ENCODE data around the gene CNMD. TPM values are rescaled to one million over a fixed set of nuclear protein-coding genes. Genes with fewer than 3 reads are reported as not detected.

Gene CNMD
- total RNA-seq, 1 donor from 2014 or later: 2.6 TPM

DNA sequence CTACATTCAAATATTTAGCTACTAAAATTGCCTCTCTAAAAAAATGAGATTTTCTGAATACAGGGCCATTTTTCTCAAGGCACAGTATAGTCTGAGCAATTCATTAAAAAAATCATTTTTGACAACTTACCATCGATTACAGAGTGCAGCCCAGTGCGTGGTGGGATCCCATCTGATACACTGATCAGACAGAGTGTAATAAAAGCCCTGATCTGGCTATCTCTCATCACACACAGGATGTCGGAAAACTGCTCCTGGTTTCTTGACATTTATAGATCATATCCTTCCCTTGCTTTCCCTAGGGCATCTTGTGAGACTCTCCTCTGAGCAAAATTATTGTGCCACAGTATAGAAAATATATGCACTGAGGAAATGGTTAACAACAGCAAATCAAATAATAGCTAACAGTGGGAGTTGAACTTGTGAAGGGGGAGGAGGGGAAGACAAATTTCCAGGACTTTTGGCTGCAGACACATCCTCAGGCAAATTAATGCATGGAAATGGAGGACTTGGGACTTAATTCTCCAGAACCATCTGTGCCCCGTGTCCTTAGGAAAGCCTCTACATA lies 28.4 kb upstream of the CNMD start:
- TF ChIP-seq, protein P1, sequence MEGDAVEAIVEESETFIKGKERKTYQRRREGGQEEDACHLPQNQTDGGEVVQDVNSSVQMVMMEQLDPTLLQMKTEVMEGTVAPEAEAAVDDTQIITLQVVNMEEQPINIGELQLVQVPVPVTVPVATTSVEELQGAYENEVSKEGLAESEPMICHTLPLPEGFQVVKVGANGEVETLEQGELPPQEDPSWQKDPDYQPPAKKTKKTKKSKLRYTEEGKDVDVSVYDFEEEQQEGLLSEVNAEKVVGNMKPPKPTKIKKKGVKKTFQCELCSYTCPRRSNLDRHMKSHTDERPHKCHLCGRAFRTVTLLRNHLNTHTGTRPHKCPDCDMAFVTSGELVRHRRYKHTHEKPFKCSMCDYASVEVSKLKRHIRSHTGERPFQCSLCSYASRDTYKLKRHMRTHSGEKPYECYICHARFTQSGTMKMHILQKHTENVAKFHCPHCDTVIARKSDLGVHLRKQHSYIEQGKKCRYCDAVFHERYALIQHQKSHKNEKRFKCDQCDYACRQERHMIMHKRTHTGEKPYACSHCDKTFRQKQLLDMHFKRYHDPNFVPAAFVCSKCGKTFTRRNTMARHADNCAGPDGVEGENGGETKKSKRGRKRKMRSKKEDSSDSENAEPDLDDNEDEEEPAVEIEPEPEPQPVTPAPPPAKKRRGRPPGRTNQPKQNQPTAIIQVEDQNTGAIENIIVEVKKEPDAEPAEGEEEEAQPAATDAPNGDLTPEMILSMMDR (conservative IDR thresholded peaks at IDR 0.05; ENCODE audit: low read depth, low read length): no peak
- no peak for DNase-seq (ENCODE audit: low read depth)
- H3K4me3 ChIP-seq (ENCODE audit: low read depth, low read length): no peak overlapping the region

DNA sequence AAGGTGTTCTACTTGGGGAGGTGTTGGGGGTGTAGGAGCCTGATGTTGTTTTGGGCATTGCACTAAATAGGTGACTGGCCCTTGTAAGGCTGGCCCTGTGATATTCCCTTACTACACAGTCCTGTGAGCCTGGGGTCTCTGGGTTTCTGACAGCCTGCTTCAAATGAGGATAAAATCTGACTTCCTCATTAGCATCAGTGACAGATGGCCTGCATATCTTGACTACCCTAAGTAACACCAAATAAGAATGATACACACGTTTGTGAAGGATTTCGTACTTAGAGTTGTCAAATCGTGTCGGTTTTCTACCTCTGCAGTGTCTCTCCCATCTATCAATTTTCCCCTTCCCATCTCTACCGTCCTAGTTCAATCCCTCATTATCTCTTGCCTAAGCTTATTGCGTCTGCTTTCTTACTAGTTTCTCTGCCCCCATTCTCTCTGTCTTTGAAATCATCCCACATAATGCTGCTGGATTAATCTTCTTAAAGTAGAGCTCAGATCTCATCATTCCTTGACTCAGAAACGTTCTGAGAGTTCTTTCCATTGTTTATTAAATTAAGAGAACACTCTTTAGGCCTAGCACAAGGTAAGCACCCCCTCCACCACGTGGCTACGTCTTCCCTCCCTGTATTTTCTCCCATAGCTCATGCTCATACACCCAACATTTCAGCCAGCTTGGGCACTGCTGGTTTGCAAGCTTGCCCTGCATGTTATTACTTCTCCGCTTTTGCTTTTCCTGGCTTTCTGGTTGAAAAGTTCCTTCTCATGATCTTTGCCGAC lies 26.2 kb upstream of the CNMD start:
- no peak overlapping the region for H3K4me3 ChIP-seq (ENCODE audit: low read depth, low read length)
- DNase-seq (ENCODE audit: low read depth): no peak
- TF ChIP-seq, protein P1 (conservative IDR thresholded peaks at IDR 0.05; ENCODE audit: low read depth, low read length): no peak

DNA sequence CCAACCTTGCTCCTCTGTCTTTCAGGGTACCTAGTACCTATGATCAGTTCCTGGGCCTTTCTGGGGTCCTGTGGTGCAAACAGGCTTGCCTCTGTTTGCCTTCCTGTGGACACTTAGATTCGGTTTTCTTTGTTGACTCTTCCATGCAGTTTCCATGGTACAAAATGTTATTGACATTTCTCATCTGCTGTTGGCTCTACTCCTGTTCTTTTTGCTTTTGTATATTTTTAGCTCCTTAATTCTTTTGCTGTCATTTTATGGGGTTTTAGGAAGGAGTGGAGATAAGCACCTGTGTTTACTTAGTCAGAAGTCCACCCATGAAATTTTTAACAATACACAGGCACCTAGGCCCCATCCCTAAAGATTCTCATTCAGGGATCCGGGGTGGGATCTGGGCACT lies 20.5 kb upstream of the CNMD start:
- TF ChIP-seq, protein P1 (conservative IDR thresholded peaks at IDR 0.05; ENCODE audit: low read depth, low read length): no peak
- no peak overlapping the region for H3K4me3 ChIP-seq (ENCODE audit: low read depth, low read length)
- DNase-seq (ENCODE audit: low read depth): no peak

DNA sequence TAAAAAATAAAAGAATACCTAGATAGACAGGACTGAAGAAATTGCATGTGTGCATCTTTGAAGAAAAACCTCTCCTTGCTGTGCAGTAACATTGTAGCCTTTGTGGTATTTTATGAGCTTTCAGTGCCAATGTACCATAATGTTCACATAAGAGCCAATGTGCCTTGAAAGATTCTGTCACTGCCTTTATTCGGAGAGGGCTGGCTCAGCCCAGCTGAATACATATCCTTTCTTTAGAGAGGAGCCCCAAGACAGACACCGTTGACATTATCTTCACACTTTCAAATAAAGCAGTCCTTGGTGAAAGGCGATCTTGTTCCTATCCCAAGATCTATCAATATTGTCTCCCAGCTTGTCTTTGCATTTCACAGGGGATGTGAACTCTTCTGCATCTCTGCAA lies 18.5 kb upstream of the CNMD start:
- DNase-seq (ENCODE audit: low read depth): no peak
- no peak overlapping the region for H3K4me3 ChIP-seq (ENCODE audit: low read depth, low read length)
- TF ChIP-seq, protein P1 (conservative IDR thresholded peaks at IDR 0.05; ENCODE audit: low read depth, low read length): no peak

DNA sequence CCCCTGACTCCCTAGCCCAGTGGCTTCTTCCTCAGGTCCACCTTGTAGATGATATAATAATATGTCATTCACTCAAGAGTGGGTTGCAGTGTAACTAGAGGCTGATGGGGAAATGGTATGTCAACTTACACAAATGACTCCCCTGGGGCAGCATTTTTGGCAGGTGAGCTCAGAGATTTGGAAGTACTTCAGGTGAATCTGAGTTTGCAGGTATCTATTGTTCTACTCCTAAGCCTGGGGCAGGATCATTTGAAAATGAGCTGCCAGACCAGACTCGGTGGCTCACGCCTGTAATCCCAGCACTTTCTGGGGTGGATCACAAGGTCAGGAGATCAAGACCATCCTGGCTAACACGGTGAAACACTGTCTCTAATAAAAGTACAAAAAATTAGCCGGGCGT lies 11.6 kb upstream of the CNMD start:
- TF ChIP-seq, protein P1 (conservative IDR thresholded peaks at IDR 0.05; ENCODE audit: low read depth, low read length): no peak
- DNase-seq (ENCODE audit: low read depth): no peak
- no peak overlapping the region for H3K4me3 ChIP-seq (ENCODE audit: low read depth, low read length)

DNA sequence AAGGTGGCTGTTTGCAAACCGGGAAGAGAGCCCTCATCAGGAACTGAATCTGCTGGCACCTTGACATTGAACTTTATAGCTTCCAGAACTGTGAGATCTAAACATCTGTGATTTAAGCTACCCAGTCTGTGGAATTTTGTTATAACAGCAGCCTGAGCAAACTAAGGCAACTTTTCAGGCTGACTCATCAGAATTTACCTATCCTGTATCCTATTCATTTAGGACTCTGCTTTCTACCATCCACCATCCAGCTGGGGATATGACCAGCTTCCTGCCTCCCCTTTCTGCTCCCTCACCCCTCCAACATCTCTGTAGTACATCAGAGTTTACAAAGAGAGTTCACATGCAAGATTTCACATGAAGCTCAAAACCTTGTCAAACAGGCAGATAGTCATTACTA lies 11.1 kb upstream of the CNMD start:
- TF ChIP-seq, protein P1 (conservative IDR thresholded peaks at IDR 0.05; ENCODE audit: low read depth, low read length): no peak

DNA sequence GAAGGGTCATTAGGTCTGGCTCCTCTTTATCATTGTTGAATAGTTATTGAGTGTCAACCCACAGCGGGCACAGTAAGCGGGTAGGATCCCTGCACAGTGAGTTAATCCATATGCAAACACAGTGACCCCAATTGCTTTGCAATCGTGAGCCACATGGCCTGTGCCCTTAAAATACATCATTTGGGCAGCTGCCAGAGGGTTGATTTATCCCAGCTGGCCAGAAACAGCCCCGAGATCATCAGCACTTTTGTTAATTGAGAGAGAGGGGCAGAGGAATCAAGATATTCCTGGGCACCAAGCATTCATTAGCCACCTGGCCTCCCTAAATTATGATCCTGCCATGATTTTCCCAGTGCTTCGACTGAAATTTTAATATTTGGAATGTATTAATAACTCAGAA lies 9.8 kb upstream of the CNMD start:
- TF ChIP-seq, protein P1 (conservative IDR thresholded peaks at IDR 0.05; ENCODE audit: low read depth, low read length): no peak
- DNase-seq (ENCODE audit: low read depth): no peak
- H3K4me3 ChIP-seq (ENCODE audit: low read depth, low read length): no peak overlapping the region

More for the DNA sequence above, 11.1 kb upstream of the CNMD start:
- no peak overlapping the region for H3K4me3 ChIP-seq (ENCODE audit: low read depth, low read length)
- no peak for DNase-seq (ENCODE audit: low read depth)

Data from epithelial cell of proximal tubule (primary cell).